Measurements from ENCODE around the gene FUT4. TPM values are rescaled to one million over a fixed set of nuclear protein-coding genes. Genes with fewer than 3 reads are reported as not detected.

The FUT4 gene
- polyA plus RNA-seq, 2 of the 4 experiments (the other 2 are of a cell fraction) = 1.6 to 1.8 TPM

DNA sequence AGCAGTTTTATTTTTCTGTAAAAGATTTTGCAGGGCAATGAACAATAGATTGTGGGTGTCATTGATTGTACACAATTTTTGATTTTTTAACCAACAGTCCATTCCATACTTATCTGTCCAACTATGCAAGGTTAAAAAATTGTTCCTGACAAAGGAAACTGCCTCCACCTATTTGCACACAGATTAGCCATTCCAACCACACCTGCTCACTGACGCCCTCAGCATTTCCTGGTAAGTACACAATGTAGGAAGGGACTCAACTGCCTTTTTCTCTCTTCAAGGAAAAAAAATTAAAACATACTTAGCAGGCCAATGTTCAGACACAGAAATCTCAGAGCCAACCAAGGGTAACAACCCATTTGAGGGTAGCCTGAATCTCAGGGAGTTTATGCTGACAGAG, 4.3 kb upstream of the FUT4 start:
- Histone ChIP-seq H3K27ac (no peak overlapping the region), H3K4me1 (peaks cover 15% of the 10 kb centered on the region), H3K9me3 (no peaks in the 10 kb centered on the region), H3K4me3 (no peak overlapping the region), H3K4me2 (no peak overlapping the region)
- 8% methylated on average over 1 of the region's 1 CpG for WGBS (ENCODE audit: missing lambda C conversion rate)
- ATAC-seq = no peak
- TF ChIP-seq BHLHE40 (IDR thresholded peaks at IDR 0.05; ENCODE audit: low read depth, low read length) (no peak), POLR2A (IDR thresholded peaks at IDR 0.05; ENCODE audit: low read length) (no peak)
- FAIRE-seq = no peak
- no peak for DNase-seq (ENCODE audit: low read depth in 1 of 2, low spot score in 1 of 2)
- CTCF ChIA-PET = no interaction called here
- POLR2A ChIA-PET = no interaction called here

GRCh38 chr11:94544646-94545263, 1.0 kb downstream of the FUT4 start:
- Histone ChIP-seq H3K4me2 (peak overlapping the region; percentile 80), H3K4me1 (peaks cover 23% of the 10 kb centered on the region), H3K27ac (peak overlapping the region; percentile 85 to 100), H3K4me3 (peak overlapping the region; percentile 69), H3K9me3 (no peaks in the 10 kb centered on the region)
- WGBS (ENCODE audit: missing lambda C conversion rate) = 69% methylated on average over 16 of the region's 59 CpGs
- DNase-seq (ENCODE audit: low read depth in 1 of 2, low spot score in 1 of 2) (no peak), FAIRE-seq (no peak), ATAC-seq (no peak)
- ChIA-PET CTCF (no interaction called here), POLR2A (interaction anchor here (1.3 kb wide), 2 partner anchors 23 to 39 kb away, joined by 3 read pairs; no protein-coding TSS in a partner anchor)
- TF ChIP-seq ESRRA (IDR thresholded peaks at IDR 0.05; ENCODE audit: borderline replicate concordance, low read length) (no peak), HOXA7 (CRISPR knock-in tag; IDR thresholded peaks at IDR 0.05) (no peak), EP300 (IDR thresholded peaks at IDR 0.05) (no peak), EHMT2 (IDR thresholded peaks at IDR 0.05; ENCODE audit: low read depth) (no peak), JUN (IDR thresholded peaks at IDR 0.05) (no peak), KDM5A (IDR thresholded peaks at IDR 0.05) (no peak), NFE2L2 (conservative IDR thresholded peaks at IDR 0.05; ENCODE audit: low read length) (no peak), TP53 (CRISPR knock-in tag; IDR thresholded peaks at IDR 0.05) (no peak), HOXB13 (CRISPR knock-in tag; IDR thresholded peaks at IDR 0.05; ENCODE audit: low read depth) (no peak), FOXS1 (CRISPR knock-in tag; IDR thresholded peaks at IDR 0.05) (no peak), NPAS2 (CRISPR knock-in tag; IDR thresholded peaks at IDR 0.05; ENCODE audit: borderline replicate concordance) (no peak), SREBF2 (IDR thresholded peaks at IDR 0.05) (no peak), PBX3 (IDR thresholded peaks at IDR 0.05) (no peak), HEYL (CRISPR knock-in tag; IDR thresholded peaks at IDR 0.05) (no peak), FOSB (CRISPR knock-in tag; IDR thresholded peaks at IDR 0.05) (no peak), EHF (CRISPR knock-in tag; IDR thresholded peaks at IDR 0.05) (no peak)
- TF ChIP-seq, protein P1, sequence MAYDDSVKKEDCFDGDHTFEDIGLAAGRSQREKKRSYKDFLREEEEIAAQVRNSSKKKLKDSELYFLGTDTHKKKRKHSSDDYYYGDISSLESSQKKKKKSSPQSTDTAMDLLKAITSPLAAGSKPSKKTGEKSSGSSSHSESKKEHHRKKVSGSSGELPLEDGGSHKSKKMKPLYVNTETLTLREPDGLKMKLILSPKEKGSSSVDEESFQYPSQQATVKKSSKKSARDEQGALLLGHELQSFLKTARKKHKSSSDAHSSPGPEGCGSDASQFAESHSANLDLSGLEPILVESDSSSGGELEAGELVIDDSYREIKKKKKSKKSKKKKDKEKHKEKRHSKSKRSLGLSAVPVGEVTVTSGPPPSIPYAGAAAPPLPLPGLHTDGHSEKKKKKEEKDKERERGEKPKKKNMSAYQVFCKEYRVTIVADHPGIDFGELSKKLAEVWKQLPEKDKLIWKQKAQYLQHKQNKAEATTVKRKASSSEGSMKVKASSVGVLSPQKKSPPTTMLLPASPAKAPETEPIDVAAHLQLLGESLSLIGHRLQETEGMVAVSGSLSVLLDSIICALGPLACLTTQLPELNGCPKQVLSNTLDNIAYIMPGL (CRISPR knock-in tag; IDR thresholded peaks at IDR 0.05; ENCODE audit: borderline replicate concordance) = no peak
- TF ChIP-seq, protein P2, sequence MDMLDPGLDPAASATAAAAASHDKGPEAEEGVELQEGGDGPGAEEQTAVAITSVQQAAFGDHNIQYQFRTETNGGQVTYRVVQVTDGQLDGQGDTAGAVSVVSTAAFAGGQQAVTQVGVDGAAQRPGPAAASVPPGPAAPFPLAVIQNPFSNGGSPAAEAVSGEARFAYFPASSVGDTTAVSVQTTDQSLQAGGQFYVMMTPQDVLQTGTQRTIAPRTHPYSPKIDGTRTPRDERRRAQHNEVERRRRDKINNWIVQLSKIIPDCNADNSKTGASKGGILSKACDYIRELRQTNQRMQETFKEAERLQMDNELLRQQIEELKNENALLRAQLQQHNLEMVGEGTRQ (IDR thresholded peaks at IDR 0.05) = no peak
- TF ChIP-seq, protein P3, sequence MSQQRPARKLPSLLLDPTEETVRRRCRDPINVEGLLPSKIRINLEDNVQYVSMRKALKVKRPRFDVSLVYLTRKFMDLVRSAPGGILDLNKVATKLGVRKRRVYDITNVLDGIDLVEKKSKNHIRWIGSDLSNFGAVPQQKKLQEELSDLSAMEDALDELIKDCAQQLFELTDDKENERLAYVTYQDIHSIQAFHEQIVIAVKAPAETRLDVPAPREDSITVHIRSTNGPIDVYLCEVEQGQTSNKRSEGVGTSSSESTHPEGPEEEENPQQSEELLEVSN (IDR thresholded peaks at IDR 0.05; ENCODE audit: borderline replicate concordance, low read depth) = no peak
